Keratinocyte (primary cell): ENCODE results near the gene DDA1. TPM values are rescaled to one million over a fixed set of nuclear protein-coding genes. Genes with fewer than 3 reads are reported as not detected.

Experiments used
- DNase-seq: peaks from one replicate; pipeline ENCODE4 v3.0.0-alpha.2; 2011; ENCODE audit warnings: low read depth, missing footprints, low spot score
- FAIRE-seq: peaks from 2 replicates; lab custom pipeline; 2011; peaks lifted over from hg19 to GRCh38; lab: Jason Lieb, UNC
- H2AFZ ChIP-seq: 2 replicates; pipeline ENCODE4 v1.6.0; 2012; ENCODE audit warnings: low read length, control low read depth, inconsistent platforms; ENCODE audit not compliant: control insufficient read depth
- H3K27ac ChIP-seq: 2 replicates; pipeline ENCODE4 v1.5.1; 2011; ENCODE audit warnings: low read length; ENCODE audit not compliant: control insufficient read depth, insufficient read depth
- H3K27me3 ChIP-seq: 3 replicates; pipeline ENCODE4 v1.6.0; 2011; ENCODE audit warnings: low read length; ENCODE audit not compliant: control insufficient read depth, insufficient read depth; ENCODE audit errors: extremely low read depth
- H3K36me3 ChIP-seq, 2 experiments: 2 replicates in 1 of 2; 3 replicates in 1 of 2; pipeline ENCODE4 v1.5.1; 2011; ENCODE audit warnings: low read length in 2 of 2, mild to moderate bottlenecking in 1 of 2; ENCODE audit not compliant: control insufficient read depth in 2 of 2, insufficient read depth in 2 of 2; ENCODE audit errors: extremely low read depth in 1 of 2
- H3K4me1 ChIP-seq: 3 replicates; pipeline ENCODE4 v1.5.1; 2011; ENCODE audit warnings: low read length; ENCODE audit not compliant: control insufficient read depth, insufficient read depth; ENCODE audit errors: extremely low read depth
- H3K4me2 ChIP-seq: 3 replicates; pipeline ENCODE4 v1.6.0; 2011; ENCODE audit warnings: low read depth, low read length; ENCODE audit not compliant: control insufficient read depth, insufficient read depth; ENCODE audit errors: extremely low read depth
- H3K4me3 ChIP-seq, 3 experiments: fragments of 200-600 bp in 1 of 3; sonication (generic) in 1 of 3; 2 replicates in 2 of 3; 3 replicates in 1 of 3; pipeline ENCODE4 v1.5.1; 2011 to 2016; ENCODE audit warnings: low read length in 3 of 3, mild to moderate bottlenecking in 3 of 3, control low read depth in 2 of 3, inconsistent platforms in 1 of 3, low read depth in 1 of 3, mixed read lengths in 1 of 3, mixed run types in 1 of 3, moderate library complexity in 1 of 3; ENCODE audit not compliant: control insufficient read depth in 2 of 3, insufficient read depth in 2 of 3; ENCODE audit errors: extremely low read depth in 1 of 3
- H3K79me2 ChIP-seq: 2 replicates; pipeline ENCODE4 v1.6.0; 2012; ENCODE audit warnings: low read length; ENCODE audit not compliant: control insufficient read depth, insufficient read depth
- H3K9ac ChIP-seq: 3 replicates; pipeline ENCODE4 v1.6.0; 2011; ENCODE audit warnings: low read length; ENCODE audit not compliant: control insufficient read depth, insufficient read depth; ENCODE audit errors: extremely low read depth
- H3K9me1 ChIP-seq: 3 replicates; pipeline ENCODE4 v1.6.0; 2011; ENCODE audit warnings: low read length; ENCODE audit not compliant: control insufficient read depth, insufficient read depth; ENCODE audit errors: extremely low read depth
- H3K9me3 ChIP-seq: 2 replicates; pipeline ENCODE4 v1.5.1; 2012; ENCODE audit warnings: low read depth, low read length; ENCODE audit not compliant: control insufficient read depth
- H4K20me1 ChIP-seq: 3 replicates; pipeline ENCODE4 v1.6.0; 2011; ENCODE audit warnings: low read length; ENCODE audit not compliant: control insufficient read depth, insufficient read depth; ENCODE audit errors: extremely low read depth
- CTCF ChIP-seq, 3 experiments: IDR thresholded peaks in 1 of 3; conservative IDR thresholded peaks in 1 of 3; optimal IDR thresholded peaks in 1 of 3; 2 replicates in 2 of 3; 3 replicates in 1 of 3; pipeline versions ENCODE3 to v1.5.1; 2011; ENCODE audit warnings: low read length in 3 of 3, mild to moderate bottlenecking in 3 of 3, moderate library complexity in 2 of 3, control low read depth in 1 of 3, inconsistent platforms in 1 of 3; ENCODE audit not compliant: insufficient read depth in 2 of 3; ENCODE audit errors: extremely low read depth in 1 of 3
- EZH2 ChIP-seq: IDR thresholded peaks from one replicate; pipeline ENCODE4 v1.6.1; 2012; ENCODE audit warnings: inconsistent platforms, mild to moderate bottlenecking, low read length, moderate library complexity
- dilution Hi-C: fragments of 300-500 bp; cut with MboI; formaldehyde crosslinking; loops from one replicate; pipeline ENCODE4 v1.7.0; 2020; ENCODE audit warnings: low sequenced_read_pairs; ENCODE audit not compliant: extremely low pct_ligation_motif_present
- polyA plus RNA-seq, 5 experiments: library from polyadenylated mRNA; depleted of rRNA in 3 of 5; stranded (reverse) in 3 of 5; stranded (forward) in 1 of 5; unstranded in 1 of 5; fragments of >200 nt; gene quantifications; 1 replicate in 1 of 5; 2 replicates in 3 of 5; 3 replicates in 1 of 5; pipeline versions ENCODE4 v1.2.1 to v1.2.3, GENCODE V29; 2011 to 2012; ENCODE audit warnings: missing spikeins in 2 of 5, low read depth in 1 of 5, low replicate concordance in 1 of 5

DDA1 gene
- polyA plus RNA-seq, 1 donor (not counting 4 experiments of a cell fraction or from before 2014, with no cell fraction given) = 59.4 TPM

- Histone ChIP-seq H3K27me3 (no peaks in the 10 kb centered on the region), H4K20me1 (peaks cover 4% of the 10 kb centered on the region), H2AFZ (no peak overlapping the region), H3K4me1 (peaks cover 25% of the 10 kb centered on the region), H3K9me1 (no peaks in the 10 kb centered on the region), H3K9me3 (no peaks in the 10 kb centered on the region), H3K79me2 (peaks cover 51% of the 10 kb centered on the region), H3K4me2 (peak overlapping the region; percentile 54), H3K9ac (peak overlapping the region; percentile 59), H3K36me3 (peaks cover 17 to 24% of the 10 kb centered on the region in 2 experiments), H3K4me3 (peak overlapping the region in 2 of 3 experiments; percentile 2 to 21), H3K27ac (peak overlapping the region; percentile 73)
- DNase-seq (no peak), FAIRE-seq (peak; percentile 53)
- TF ChIP-seq EZH2 = no peak
- dilution Hi-C loops = no loop called here
Measured at GRCh38 chr19:17311455-17312188, 2.3 kb downstream of the DDA1 start.

- peak overlapping the region; percentile 59 for H3K9ac ChIP-seq
- H3K79me2 ChIP-seq = peaks cover 51% of the 10 kb centered on the region
- no peaks in the 10 kb centered on the region for H3K9me1 ChIP-seq
- TF ChIP-seq EZH2 (no peak), CTCF (optimal IDR thresholded peaks at IDR 0.05 in 1 of 3, IDR thresholded peaks at IDR 0.05 in 1 of 3, conservative IDR thresholded peaks at IDR 0.05 in 1 of 3; ENCODE audit: extremely low read depth in 1 of 3, insufficient read depth in 2 of 3, low read length in 3 of 3) (no peak)
- no peaks in the 10 kb centered on the region for H3K27me3 ChIP-seq
- DNase-seq (no peak), FAIRE-seq (no peak)
- H3K4me2 ChIP-seq = peak overlapping the region; percentile 54
- no peak overlapping the region for H2AFZ ChIP-seq
- H3K36me3 ChIP-seq = peaks cover 17 to 24% of the 10 kb centered on the region in 2 experiments
- peak overlapping the region in 2 of 3 experiments; percentile 2 to 21 for H3K4me3 ChIP-seq
- no peaks in the 10 kb centered on the region for H3K9me3 ChIP-seq
- H3K4me1 ChIP-seq = peaks cover 23% of the 10 kb centered on the region
- dilution Hi-C loops = no loop called here
- H3K27ac ChIP-seq = peak overlapping the region; percentile 73
- peaks cover 4% of the 10 kb centered on the region for H4K20me1 ChIP-seq
Measured at GRCh38 chr19:17312189-17313113, 3.1 kb downstream of the DDA1 start.
